RWPE2 (cell line): ENCODE measurements around the gene KRTAP5-11.
"Not testable (repeated sequence)": the region's sequence is repeated elsewhere in the genome, so short reads cannot be mapped to it uniquely, and the experiment has no call there.

ENCODE experiments used
- ATAC-seq: fragments of 200-7000 bp; cut with Tn5 transposase; 3 replicates; pipeline ENCODE4 v1.9.1; 2021; ENCODE audit warnings: low read depth
- DNase-seq: peaks from one replicate; pipeline ENCODE4 v3.0.0-alpha.2; 2020; ENCODE audit warnings: low spot score
- H3K27ac ChIP-seq: fragments of 450-650 bp; 2 replicates; pipeline ENCODE4 v1.5.1; 2017; ENCODE audit warnings: mild to moderate bottlenecking; ENCODE audit not compliant: poor library complexity, severe bottlenecking
- H3K27me3 ChIP-seq: fragments of 250-450 bp; sonication (Bioruptor Pico); 2 replicates; pipeline ENCODE4 v1.5.1; 2021; ENCODE audit warnings: mild to moderate bottlenecking, moderate library complexity; ENCODE audit not compliant: insufficient read depth, poor library complexity, severe bottlenecking
- H3K36me3 ChIP-seq: fragments of 250-450 bp; sonication (Bioruptor Pico); 2 replicates; pipeline ENCODE4 v1.5.1; 2020; ENCODE audit warnings: low read depth, mild to moderate bottlenecking, moderate library complexity
- H3K4me1 ChIP-seq: fragments of 250-450 bp; sonication (Bioruptor Pico); 2 replicates; pipeline ENCODE4 v1.5.1; 2021; ENCODE audit warnings: mild to moderate bottlenecking, moderate library complexity; ENCODE audit not compliant: insufficient read depth, poor library complexity, severe bottlenecking
- H3K4me3 ChIP-seq: fragments of 250-450 bp; sonication (Bioruptor Pico); 2 replicates; pipeline ENCODE4 v1.5.1; 2021; ENCODE audit warnings: mild to moderate bottlenecking, moderate library complexity; ENCODE audit not compliant: severe bottlenecking
- H3K9me3 ChIP-seq: fragments of 250-450 bp; sonication (Bioruptor Pico); 2 replicates; pipeline ENCODE4 v1.5.1; 2021; ENCODE audit warnings: mild to moderate bottlenecking, moderate library complexity; ENCODE audit not compliant: severe bottlenecking
- CTCF ChIP-seq: fragments of 450-650 bp; IDR thresholded peaks from one replicate; pipeline ENCODE4 v1.5.1; 2017; ENCODE audit warnings: mild to moderate bottlenecking, moderate library complexity; ENCODE audit not compliant: poor library complexity, severe bottlenecking

KRTAP5-11 gene

GRCh38 chr11:71539017-71539416 is 43.7 kb downstream of the KRTAP5-11 start:
- DNase-seq (no peak), ATAC-seq (no peak)
- Histone ChIP-seq H3K4me3 (no peak overlapping the region), H3K27me3 (no peaks in the 10 kb centered on the region), H3K27ac (no peak overlapping the region), H3K36me3 (no peaks in the 10 kb centered on the region), H3K9me3 (peaks cover 2% of the 10 kb centered on the region), H3K4me1 (no peaks in the 10 kb centered on the region)
- TF ChIP-seq CTCF: no peak

GRCh38 chr11:71538666-71538990 is 44.0 kb downstream of the KRTAP5-11 start:
- no peak overlapping the region for H3K27ac ChIP-seq
- no peaks in the 10 kb centered on the region for H3K4me1 ChIP-seq
- H3K27me3 ChIP-seq: no peaks in the 10 kb centered on the region
- no peak for TF ChIP-seq CTCF
- no peak; the same call in 2 of the 3 replicates for ATAC-seq
- H3K4me3 ChIP-seq: no peak overlapping the region
- DNase-seq: no peak
- peaks cover 2% of the 10 kb centered on the region for H3K9me3 ChIP-seq
- H3K36me3 ChIP-seq: no peaks in the 10 kb centered on the region

- not testable (repeated sequence) for H3K36me3 ChIP-seq, H3K4me1 ChIP-seq, H3K27ac ChIP-seq, ATAC-seq, H3K9me3 ChIP-seq, H3K4me3 ChIP-seq, DNase-seq, H3K27me3 ChIP-seq
Measured at GRCh38 chr11:71537977-71538665, 44.6 kb downstream of the KRTAP5-11 start, which contains the start of gene KRTAP5-8. Gene KRTAP5-8 (plus strand): TSS chr11:71538025. CDS start chr11:71538056, 31 bp downstream.

GRCh38 chr11:71537537-71537936 is 45.1 kb downstream of the KRTAP5-11 start:
- Histone ChIP-seq H3K36me3 (no peaks in the 10 kb centered on the region), H3K27ac (no peak overlapping the region), H3K4me3 (no peak overlapping the region), H3K9me3 (peaks cover 2% of the 10 kb centered on the region), H3K27me3 (no peaks in the 10 kb centered on the region), H3K4me1 (no peaks in the 10 kb centered on the region)
- no peak for ATAC-seq
- no peak for DNase-seq
- TF ChIP-seq CTCF: no peak

- no peak for TF ChIP-seq CTCF
- Histone ChIP-seq H3K4me3 (no peak overlapping the region), H3K4me1 (no peaks in the 10 kb centered on the region), H3K27ac (no peak overlapping the region), H3K36me3 (no peaks in the 10 kb centered on the region), H3K27me3 (no peaks in the 10 kb centered on the region), H3K9me3 (peaks cover 1% of the 10 kb centered on the region)
- DNase-seq (no peak), ATAC-seq (no peak)
Measured at GRCh38 chr11:71535825-71536224, 46.9 kb downstream of the KRTAP5-11 start.

GRCh38 chr11:71534711-71535608 is 47.7 kb downstream of the KRTAP5-11 start:
- not testable (repeated sequence) for H3K27ac ChIP-seq, H3K4me3 ChIP-seq, H3K9me3 ChIP-seq, ATAC-seq, H3K4me1 ChIP-seq, H3K27me3 ChIP-seq, DNase-seq, H3K36me3 ChIP-seq
